ENCODE data around the gene MIER1. TPM values are rescaled to one million over a fixed set of nuclear protein-coding genes. Genes with fewer than 3 reads are reported as not detected.

MIER1 gene
- polyA plus RNA-seq, 3 donors = 14.0 to 28.0 (median 21.9) TPM

DNA sequence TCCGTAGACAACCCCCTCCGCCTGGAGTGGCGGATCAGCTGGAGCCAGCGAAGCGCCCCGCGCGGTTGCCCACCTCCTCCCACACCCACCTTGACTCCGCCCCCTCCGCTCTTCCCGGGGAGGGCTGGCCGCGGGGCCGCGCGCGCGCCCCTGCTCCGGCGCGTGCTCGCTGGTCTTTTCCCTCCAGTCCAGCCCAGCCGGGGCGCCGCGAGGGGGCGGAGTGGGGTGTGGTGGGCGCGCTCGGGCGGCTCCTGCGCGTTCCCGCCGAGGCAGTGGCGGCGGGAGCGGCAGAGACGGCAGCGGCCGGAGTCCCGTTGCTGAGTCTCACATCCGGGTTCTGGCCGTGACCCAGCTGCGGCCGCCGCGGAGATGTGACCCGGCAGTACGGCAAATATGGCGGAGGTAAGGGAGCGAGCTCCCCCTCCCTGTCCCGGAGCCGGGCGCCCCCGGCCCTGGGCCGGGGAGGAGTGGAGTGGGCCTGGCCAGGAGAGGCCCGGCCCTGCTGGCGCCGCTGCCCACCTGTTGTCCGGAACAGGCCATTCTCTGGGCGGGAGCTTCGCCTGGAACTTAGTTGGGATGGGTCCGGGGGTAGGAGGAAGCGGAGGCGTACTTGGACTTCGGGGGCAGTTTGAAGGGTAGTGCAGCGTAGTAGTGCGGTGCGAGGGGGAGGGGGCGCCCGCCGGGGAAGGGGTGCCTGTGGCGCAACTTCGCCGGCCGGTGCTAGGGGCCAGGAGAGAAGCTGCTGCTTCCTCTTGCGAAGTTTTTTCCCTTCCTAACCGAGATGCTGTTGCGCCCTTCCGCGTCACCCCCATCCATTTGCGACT lies 5.4 kb downstream of the MIER1 start:
- intact Hi-C loops (cut with micrococcal nuclease) = loop anchor here in 1 of 2 donors (10.0 kb wide), 2 partner anchors 165 to 505 kb away; partner anchors contain the start of gene SERBP1
- Mint-ChIP-seq H3K27ac (peak overlapping the region; percentile 94 to 98 (median 98)), H3K36me3 (peaks cover 0 to 2% of the 10 kb centered on the region in 2 donors), H3K27me3 (ENCODE audit: low read depth in 3 of 3) (peaks cover 0 to 2% (median 0%) of the 10 kb centered on the region in 3 donors), H3K4me1 (peaks cover 55% of the 10 kb centered on the region), H3K4me3 (peak overlapping the region; percentile 90 to 94), H3K9me3 (no peaks in the 10 kb centered on the region)
- Histone ChIP-seq H3K79me2 (ENCODE audit: insufficient read depth, low read length) (peaks cover 87% of the 10 kb centered on the region), H2AFZ (ENCODE audit: insufficient read depth, low read depth, low read length, poor library complexity, severe bottlenecking) (peak overlapping the region; percentile 76), H3K27ac (ENCODE audit: low read depth in 1 of 2, low read length in 2 of 2) (peak overlapping the region; percentile 93 to 96), H3K4me1 (ENCODE audit: control insufficient read depth in 1 of 2, insufficient read depth in 2 of 2, low read length in 2 of 2) (peaks cover 34 to 63% of the 10 kb centered on the region in 2 donors), H3K4me2 (replicated peaks; ENCODE audit: extremely low read depth, low read length, poor library complexity, severe bottlenecking) (peak overlapping the region; percentile 92), H3K9me3 (replicated peaks in 1 of 2; ENCODE audit: control insufficient read depth in 1 of 2, insufficient read depth in 1 of 2, low read length in 2 of 2) (no peaks in the 10 kb centered on the region), H3K36me3 (replicated peaks in 1 of 2; ENCODE audit: control insufficient read depth in 1 of 2, insufficient read depth in 2 of 2, low read length in 2 of 2) (no peaks in the 10 kb centered on the region), H4K20me1 (ENCODE audit: insufficient read depth, low read length) (peaks cover 36% of the 10 kb centered on the region), H3K9ac (ENCODE audit: insufficient read depth, low read length, poor library complexity, severe bottlenecking) (peak overlapping the region; percentile 96), H3K4me3 (replicated peaks in 1 of 3; ENCODE audit: low read depth in 2 of 3, low read length in 3 of 3) (peak overlapping the region; percentile 74 to 97 (median 93)), H3K27me3 (ENCODE audit: control insufficient read depth in 2 of 2, insufficient read depth in 2 of 2, low read length in 2 of 2) (no peaks in the 10 kb centered on the region)
- peak; percentile 89 to 95 (median 90) for DNase-seq
- TF ChIP-seq, protein P1, sequence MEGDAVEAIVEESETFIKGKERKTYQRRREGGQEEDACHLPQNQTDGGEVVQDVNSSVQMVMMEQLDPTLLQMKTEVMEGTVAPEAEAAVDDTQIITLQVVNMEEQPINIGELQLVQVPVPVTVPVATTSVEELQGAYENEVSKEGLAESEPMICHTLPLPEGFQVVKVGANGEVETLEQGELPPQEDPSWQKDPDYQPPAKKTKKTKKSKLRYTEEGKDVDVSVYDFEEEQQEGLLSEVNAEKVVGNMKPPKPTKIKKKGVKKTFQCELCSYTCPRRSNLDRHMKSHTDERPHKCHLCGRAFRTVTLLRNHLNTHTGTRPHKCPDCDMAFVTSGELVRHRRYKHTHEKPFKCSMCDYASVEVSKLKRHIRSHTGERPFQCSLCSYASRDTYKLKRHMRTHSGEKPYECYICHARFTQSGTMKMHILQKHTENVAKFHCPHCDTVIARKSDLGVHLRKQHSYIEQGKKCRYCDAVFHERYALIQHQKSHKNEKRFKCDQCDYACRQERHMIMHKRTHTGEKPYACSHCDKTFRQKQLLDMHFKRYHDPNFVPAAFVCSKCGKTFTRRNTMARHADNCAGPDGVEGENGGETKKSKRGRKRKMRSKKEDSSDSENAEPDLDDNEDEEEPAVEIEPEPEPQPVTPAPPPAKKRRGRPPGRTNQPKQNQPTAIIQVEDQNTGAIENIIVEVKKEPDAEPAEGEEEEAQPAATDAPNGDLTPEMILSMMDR (IDR thresholded peaks at IDR 0.05) = peak; percentile 31
- WGBS (ENCODE audit: insufficient coverage) = under 1% methylated on average over 61 of the region's 83 CpGs

DNA sequence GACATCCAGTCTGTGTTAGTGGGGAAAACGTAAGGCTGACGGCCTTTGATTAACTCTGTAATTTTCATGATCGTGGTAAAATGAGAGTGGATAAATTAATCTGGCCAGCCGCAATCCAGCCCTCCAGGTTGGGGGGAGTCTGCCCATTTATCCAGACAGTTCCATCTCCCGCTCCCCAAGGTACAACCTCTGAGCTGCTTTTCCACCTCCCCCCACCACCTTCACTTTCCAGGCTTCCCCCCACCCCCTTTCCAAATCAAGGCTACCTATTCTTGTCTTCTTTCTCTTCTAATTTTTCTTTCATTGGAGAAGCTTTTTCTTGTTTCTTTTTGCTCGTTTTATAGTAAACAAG lies 6.0 kb downstream of the MIER1 start:
- H3K4me1 ChIP-seq (ENCODE audit: control insufficient read depth in 1 of 2, insufficient read depth in 2 of 2, low read length in 2 of 2) = peaks cover 30 to 58% of the 10 kb centered on the region in 2 donors
- DNase-seq = no peak

More for the DNA sequence above, 6.0 kb downstream of the MIER1 start:
- H3K4me1 Mint-ChIP-seq = peaks cover 57% of the 10 kb centered on the region
- TF ChIP-seq, protein P1 (IDR thresholded peaks at IDR 0.05) = no peak
- peak overlapping the region; percentile 94 to 98 (median 98) for H3K27ac Mint-ChIP-seq
- Histone ChIP-seq H3K27ac (ENCODE audit: low read depth in 1 of 2, low read length in 2 of 2) (peak overlapping the region; percentile 93 to 96), H3K27me3 (ENCODE audit: control insufficient read depth in 2 of 2, insufficient read depth in 2 of 2, low read length in 2 of 2) (no peaks in the 10 kb centered on the region), H3K4me2 (replicated peaks; ENCODE audit: extremely low read depth, low read length, poor library complexity, severe bottlenecking) (peak overlapping the region; percentile 92), H3K36me3 (replicated peaks in 1 of 2; ENCODE audit: control insufficient read depth in 1 of 2, insufficient read depth in 2 of 2, low read length in 2 of 2) (no peaks in the 10 kb centered on the region), H3K79me2 (ENCODE audit: insufficient read depth, low read length) (peaks cover 88% of the 10 kb centered on the region), H3K9me3 (replicated peaks in 1 of 2; ENCODE audit: control insufficient read depth in 1 of 2, insufficient read depth in 1 of 2, low read length in 2 of 2) (no peaks in the 10 kb centered on the region), H4K20me1 (ENCODE audit: insufficient read depth, low read length) (peaks cover 38% of the 10 kb centered on the region), H3K9ac (ENCODE audit: insufficient read depth, low read length, poor library complexity, severe bottlenecking) (peak overlapping the region; percentile 96), H3K4me3 (replicated peaks in 1 of 3; ENCODE audit: low read depth in 2 of 3, low read length in 3 of 3) (peak overlapping the region; percentile 74 to 97 (median 93)), H2AFZ (ENCODE audit: insufficient read depth, low read depth, low read length, poor library complexity, severe bottlenecking) (peak overlapping the region; percentile 76)
- no peaks in the 10 kb centered on the region for H3K9me3 Mint-ChIP-seq
- peak overlapping the region; percentile 90 to 94 for H3K4me3 Mint-ChIP-seq
- H3K27me3 Mint-ChIP-seq (ENCODE audit: low read depth in 3 of 3) = peaks cover 0 to 2% (median 0%) of the 10 kb centered on the region in 3 donors
- WGBS (ENCODE audit: insufficient coverage) = 0% methylated on average over 2 of the region's 6 CpGs
- peaks cover 0 to 2% of the 10 kb centered on the region in 2 donors for H3K36me3 Mint-ChIP-seq
- intact Hi-C loops (cut with micrococcal nuclease) = no loop called here

All from CD14-positive monocyte (primary cell).